DMS53 treated with DMSO at 0.1 percent for 48 hours (cell line): ENCODE data around the gene IL36G.

ENCODE experiments used
- DNase-seq: peaks from one replicate; lab custom pipeline; 2025; ENCODE audit not compliant: unreplicated experiment; lab: John Stamatoyannopoulos, UW

The IL36G gene

DNA sequence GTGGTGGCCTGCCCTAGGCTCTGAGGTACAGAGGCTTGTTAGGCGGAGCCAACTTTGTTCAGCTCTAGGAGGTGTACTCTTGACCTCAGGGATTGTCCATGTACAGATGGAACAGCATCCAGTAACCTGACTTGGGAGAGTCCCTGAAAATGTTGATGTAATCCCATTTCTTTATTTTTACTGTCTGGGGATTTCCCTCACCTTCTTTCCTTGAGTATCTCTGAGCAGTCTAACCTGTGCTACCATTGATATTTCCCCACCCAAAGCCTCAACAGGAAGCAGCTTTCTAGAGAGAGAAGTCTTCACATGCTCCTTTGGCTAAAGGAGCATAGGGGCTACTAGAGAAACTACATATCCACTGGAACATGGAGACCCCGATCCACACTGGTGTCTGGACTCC lies 37.8 kb downstream of the IL36G start:
- no peak for DNase-seq

DNA sequence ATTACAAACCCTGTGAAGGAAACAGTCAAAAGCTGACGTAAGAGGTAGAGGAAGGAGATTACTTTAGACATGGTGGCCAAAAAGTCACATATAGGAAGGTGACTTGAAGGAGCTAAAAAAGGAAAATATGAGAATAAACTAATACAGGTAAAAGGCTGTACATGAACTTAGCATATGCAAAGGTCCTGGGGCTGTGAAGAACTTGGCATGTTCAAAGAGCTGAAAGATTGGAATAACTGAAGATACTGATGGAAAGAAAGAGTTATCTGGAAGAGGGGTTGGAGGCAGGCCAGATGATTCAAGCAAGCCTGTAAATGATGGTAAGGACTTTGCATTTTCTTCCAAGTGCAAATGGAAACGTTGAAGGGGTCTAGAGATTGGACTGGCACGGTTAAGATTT lies 40.7 kb downstream of the IL36G start:
- DNase-seq: no peak

DNA sequence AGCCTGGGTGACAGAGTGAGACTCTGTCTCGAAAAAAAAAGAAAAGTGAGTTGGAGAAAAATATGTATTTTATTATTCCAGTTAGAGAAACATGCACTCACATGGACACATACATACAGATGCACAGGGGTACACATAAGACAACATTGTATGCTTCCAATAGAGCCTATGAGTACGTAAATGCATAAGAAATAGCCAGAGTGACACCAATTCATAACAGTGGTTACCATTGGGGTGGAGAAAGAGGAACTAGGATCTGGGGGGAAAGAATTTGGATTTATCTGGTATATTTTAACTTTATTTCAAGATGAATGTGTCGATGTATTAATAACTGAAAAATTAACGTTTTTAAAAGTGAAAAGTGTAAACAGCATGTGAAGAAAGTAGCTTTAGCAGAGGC lies 43.5 kb downstream of the IL36G start:
- DNase-seq: no peak

GRCh38 chr2:113024764-113025163 lies 47.0 kb downstream of the IL36G start:
- no peak for DNase-seq

DNA sequence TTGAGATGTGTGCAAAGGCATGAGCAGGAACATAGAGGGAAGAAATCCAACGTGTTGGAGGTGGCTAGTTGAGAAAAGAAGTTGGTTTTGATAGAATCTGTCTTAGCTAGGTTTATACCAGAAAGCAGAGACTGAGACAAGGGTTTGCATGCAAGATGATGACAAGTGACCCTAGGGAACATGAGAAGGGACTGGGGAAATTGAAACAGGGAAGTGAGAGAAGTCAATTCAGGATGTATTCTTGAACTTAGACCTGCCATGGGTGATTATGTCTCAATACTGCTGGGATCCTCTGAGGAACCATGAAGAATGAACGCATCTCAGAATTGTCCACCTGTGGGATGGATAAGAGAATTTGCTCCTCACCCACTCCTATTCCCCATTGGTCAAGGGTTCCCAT lies 47.9 kb downstream of the IL36G start:
- no peak for DNase-seq

DNA sequence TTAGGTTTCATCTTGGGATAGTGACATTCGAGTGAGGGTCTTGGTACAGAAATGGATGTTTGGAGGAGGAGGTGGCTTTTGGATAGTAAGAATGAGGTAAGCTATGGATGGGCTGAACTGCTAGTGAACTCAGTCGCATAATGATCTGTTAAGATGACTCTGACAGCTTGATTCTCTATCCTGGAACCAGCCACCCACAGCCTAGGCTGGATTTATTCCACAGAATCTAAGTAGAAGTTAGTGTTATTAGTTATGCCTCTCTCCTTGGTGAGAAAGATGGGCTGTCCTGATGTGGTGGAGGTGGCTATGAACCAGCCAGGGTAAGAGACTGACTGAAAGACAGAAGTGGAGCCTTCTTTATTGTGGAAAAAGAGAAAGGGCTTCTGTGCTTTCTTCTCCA lies 49.9 kb downstream of the IL36G start:
- DNase-seq: no peak

DNA sequence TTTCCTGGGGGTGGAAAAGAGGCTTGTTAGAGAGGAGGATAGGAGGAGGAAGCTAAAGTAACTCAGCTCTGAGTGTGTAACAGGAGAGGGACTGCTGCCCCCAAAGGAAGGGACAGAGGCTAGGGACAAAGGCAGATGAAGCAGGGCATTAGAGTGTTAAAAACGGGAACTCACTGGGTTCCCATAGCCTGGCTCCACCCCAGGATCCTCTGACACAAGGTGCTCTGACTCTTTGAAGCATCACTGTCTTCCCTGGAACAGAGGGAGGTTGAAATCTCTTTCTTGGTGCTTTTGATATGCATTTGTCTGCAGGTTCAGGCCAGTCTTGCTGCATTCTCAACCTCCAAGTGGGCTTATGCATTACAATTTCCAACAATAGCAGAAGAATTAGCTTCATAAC lies 50.3 kb downstream of the IL36G start:
- DNase-seq: no peak

DNA sequence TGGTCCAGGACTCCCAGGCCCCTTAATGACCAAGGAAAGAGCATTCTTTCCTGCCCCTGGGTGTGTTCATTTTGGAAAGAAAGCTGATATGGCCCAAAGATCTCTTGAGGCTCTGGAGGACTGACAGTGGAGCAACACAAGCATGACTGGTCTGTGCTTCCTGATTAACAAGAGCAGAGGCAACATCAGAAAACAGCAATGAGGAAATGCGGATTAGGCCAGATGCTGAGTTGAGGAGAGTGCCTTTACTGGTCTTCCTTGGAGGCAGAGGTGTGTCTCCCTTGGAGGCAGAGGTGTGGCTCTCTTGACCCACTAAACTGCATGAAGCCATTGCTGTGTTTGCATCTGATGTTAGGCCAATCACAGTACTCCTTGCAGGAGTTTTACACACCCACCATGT lies 54.9 kb downstream of the IL36G start:
- DNase-seq: no peak

DNA sequence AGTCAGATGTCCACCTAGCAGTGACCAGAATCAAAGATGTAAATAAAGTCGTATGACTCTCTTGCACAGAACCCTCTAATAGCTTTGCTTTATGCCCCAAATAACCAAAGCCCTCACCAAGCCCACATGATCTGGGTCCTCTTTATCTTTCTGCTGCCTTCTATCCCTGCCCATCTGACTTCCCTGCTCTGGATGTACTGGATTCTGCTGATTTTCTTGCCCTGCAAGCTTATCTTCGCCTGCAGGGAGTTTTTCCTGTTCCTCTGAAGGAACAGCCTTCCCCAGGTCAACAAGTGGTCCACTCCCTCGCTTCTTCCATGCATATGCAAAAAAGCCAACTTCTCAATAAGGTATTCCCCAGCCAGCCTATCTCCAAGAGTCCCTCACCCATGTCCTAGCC lies 56.2 kb downstream of the IL36G start:
- DNase-seq: no peak
